ENCODE data around the gene SPINT3. TPM values are rescaled to one million over a fixed set of nuclear protein-coding genes. Genes with fewer than 3 reads are reported as not detected.
"Not testable (repeated sequence)": the region's sequence is repeated elsewhere in the genome, so short reads cannot be mapped to it uniquely, and the experiment has no call there.

SPINT3 gene
- total RNA-seq, 4 donors from 2014 or later = not detected

GRCh38 chr20:45487231-45487635 lies 28.2 kb downstream of the SPINT3 start:
- H3K4me1 ChIP-seq = no peaks in the 10 kb centered on the region
- WGBS, 2 donors (ENCODE audit: low coverage in 1 of 2) = 4 to 5% methylated on average over 4 to 8 of the region's 20 CpGs
- TF ChIP-seq POLR2AphosphoS5 (IDR thresholded peaks at IDR 0.05) (no peak), EP300 (IDR thresholded peaks at IDR 0.05) (no peak), CTCF (IDR thresholded peaks at IDR 0.05) (no peak), POLR2A (IDR thresholded peaks at IDR 0.05) (no peak)
- H3K4me3 ChIP-seq = no peak overlapping the region
- no peak overlapping the region for H3K27ac ChIP-seq
- H3K9me3 ChIP-seq = no peaks in the 10 kb centered on the region
- H3K36me3 ChIP-seq = no peaks in the 10 kb centered on the region
- no peak for ATAC-seq
- H3K27me3 ChIP-seq = peaks cover 42% of the 10 kb centered on the region

DNA sequence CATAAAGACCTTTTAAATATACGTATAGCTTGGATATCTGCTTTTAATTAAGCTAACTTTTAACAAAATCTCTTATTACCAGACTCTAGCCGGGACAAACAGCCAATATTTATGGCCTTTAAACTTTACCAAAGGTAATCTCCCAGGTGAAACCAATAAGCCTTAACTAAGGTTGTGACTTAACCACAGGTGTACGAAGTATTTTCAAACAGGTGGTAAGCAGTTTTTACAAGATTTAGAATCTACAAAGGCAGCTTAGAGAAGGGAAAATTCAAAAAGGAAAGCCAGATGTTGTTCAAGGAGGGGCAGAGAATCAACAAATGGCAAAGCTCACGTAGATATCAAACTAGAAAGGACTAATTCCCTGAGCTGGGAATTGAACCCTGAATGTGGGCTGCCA lies 30.0 kb downstream of the SPINT3 start:
- Histone ChIP-seq H3K4me1 (no peaks in the 10 kb centered on the region), H3K27me3 (peaks cover 59% of the 10 kb centered on the region), H3K4me3 (no peak overlapping the region), H3K36me3 (no peaks in the 10 kb centered on the region), H3K9me3 (no peaks in the 10 kb centered on the region), H3K27ac (no peak overlapping the region)
- no peak for ATAC-seq
- WGBS, 2 donors (ENCODE audit: low coverage in 1 of 2) = 63 to 78% methylated on average over 4 of the region's 4 CpGs
- TF ChIP-seq POLR2A (IDR thresholded peaks at IDR 0.05) (no peak), CTCF (IDR thresholded peaks at IDR 0.05) (no peak), EP300 (IDR thresholded peaks at IDR 0.05) (no peak)

DNA sequence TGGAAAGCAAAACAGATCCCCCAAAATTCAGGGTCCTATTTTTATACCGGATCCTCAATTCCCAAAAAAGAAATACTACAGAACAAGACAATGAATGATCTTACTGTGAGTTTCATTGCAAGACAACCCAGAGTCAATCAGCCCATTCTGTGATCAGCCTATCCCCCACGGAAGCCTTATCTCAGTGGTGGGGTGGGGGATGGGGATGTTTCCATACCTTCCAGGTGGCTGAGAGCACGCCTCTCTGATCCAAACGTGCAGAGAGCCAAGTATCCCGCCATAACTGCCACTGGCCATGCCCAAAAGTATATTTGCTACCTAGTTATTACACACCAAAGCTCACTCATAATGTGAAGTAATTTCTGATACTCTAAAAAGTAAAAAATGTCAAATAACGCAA lies 30.7 kb downstream of the SPINT3 start:
- WGBS, 2 donors (ENCODE audit: low coverage in 1 of 2) = 28 to 80% methylated on average over 2 to 6 of the region's 6 CpGs
- peaks cover 66% of the 10 kb centered on the region for H3K27me3 ChIP-seq
- H3K4me3 ChIP-seq = no peak overlapping the region
- no peak for ATAC-seq
- H3K36me3 ChIP-seq = no peaks in the 10 kb centered on the region
- H3K9me3 ChIP-seq = no peaks in the 10 kb centered on the region
- no peak overlapping the region for H3K27ac ChIP-seq
- H3K4me1 ChIP-seq = no peaks in the 10 kb centered on the region
- no peak for TF ChIP-seq POLR2AphosphoS5 (IDR thresholded peaks at IDR 0.05)
- no peak for TF ChIP-seq EP300 (IDR thresholded peaks at IDR 0.05)
- no peak for TF ChIP-seq POLR2A (IDR thresholded peaks at IDR 0.05)

DNA sequence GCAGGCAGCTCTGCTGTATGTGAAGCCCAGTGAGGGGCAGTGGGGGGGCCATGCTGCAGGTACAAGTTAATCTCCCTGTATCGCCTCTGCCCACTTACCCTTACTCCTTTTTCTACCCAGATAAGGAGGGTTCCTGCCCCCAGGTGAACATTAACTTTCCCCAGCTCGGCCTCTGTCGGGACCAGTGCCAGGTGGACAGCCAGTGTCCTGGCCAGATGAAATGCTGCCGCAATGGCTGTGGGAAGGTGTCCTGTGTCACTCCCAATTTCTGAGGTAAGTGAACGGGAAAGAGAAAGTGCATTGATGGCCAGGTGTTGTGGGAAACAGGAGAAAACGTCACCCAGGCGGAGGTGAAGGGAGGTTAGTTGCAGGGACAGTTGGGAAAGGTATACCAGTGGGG lies 35.6 kb downstream of the SPINT3 start:
- no peak for ATAC-seq
- 79 to 92% methylated on average over 4 of the region's 7 CpGs for WGBS, 2 donors (ENCODE audit: low coverage in 1 of 2)
- H3K4me3 ChIP-seq = no peak overlapping the region
- H3K27me3 ChIP-seq = peaks cover 70% of the 10 kb centered on the region
- H3K9me3 ChIP-seq = peaks cover 0 to 10% (median 0%) of the 10 kb centered on the region in 3 donors
- H3K36me3 ChIP-seq = no peaks in the 10 kb centered on the region
- TF ChIP-seq POLR2A (IDR thresholded peaks at IDR 0.05) = no peak
- TF ChIP-seq POLR2AphosphoS5 (IDR thresholded peaks at IDR 0.05) = no peak
- TF ChIP-seq CTCF (IDR thresholded peaks at IDR 0.05) = no peak
- no peak for TF ChIP-seq EP300 (IDR thresholded peaks at IDR 0.05)
- no peak overlapping the region for H3K27ac ChIP-seq
- no peaks in the 10 kb centered on the region for H3K4me1 ChIP-seq

DNA sequence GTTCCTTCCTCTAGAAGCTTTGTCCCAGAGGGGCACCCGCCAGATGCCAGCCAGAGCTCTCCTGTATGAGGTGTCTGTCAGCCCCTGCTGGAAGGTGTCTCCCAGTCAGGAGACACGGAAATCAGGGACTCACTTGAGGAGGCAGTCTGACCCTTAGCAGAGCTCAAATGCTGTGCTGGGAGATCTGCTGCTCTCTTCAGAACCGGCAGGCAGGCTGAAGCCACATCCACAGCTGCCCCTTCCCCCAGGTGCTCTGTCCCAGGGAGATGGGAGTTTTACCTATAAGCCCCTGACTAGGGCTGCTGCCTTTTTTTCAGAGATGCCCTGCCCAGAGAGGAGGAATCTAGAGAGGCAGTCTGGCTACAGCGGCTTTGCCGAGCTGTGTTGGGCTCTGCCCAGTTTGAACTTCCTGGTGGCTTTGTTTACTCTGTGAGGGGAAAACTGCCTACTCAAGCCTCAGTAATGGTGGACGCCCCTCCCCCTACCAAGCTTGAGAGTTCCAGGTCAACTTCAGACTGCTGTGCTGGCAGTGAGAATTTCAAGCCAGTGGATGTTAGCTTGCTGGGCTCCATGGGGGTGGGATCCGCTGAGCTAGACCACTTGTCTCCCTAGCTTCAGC lies 37.8 kb downstream of the SPINT3 start:
- not testable (repeated sequence) for ATAC-seq, H3K4me1 ChIP-seq, H3K27ac ChIP-seq, H3K4me3 ChIP-seq, H3K36me3 ChIP-seq
- WGBS, 2 donors (ENCODE audit: low coverage in 1 of 2) = 100% methylated on average over 3 of the region's 7 CpGs; no CpG with 5 or more reads in 1 of the 2 donors
- H3K9me3 ChIP-seq = peaks cover 0 to 10% (median 0%) of the 10 kb centered on the region in 3 donors
- peaks cover 63% of the 10 kb centered on the region for H3K27me3 ChIP-seq

DNA sequence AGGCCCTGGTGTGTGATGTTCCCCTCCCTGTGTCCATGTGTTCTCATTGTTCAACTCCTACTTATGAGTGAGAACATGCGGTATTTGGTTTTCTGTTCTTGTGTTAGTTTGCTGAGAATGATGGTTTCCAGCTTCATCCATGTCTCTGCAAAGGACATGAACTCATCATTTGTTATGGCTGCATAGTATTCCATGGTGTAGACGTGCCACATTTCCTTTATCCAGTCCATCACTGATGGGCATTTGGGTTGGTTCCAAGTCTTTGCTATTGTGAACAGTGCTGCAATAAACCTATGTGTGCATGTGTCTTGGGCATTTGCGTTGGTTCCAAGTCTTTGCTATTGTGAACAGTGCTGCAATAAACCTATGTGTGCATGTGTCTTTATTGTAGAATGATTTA lies 43.1 kb downstream of the SPINT3 start:
- H3K27ac ChIP-seq, ATAC-seq, H3K4me3 ChIP-seq, H3K9me3 ChIP-seq, H3K36me3 ChIP-seq: not testable (repeated sequence)
- Histone ChIP-seq H3K4me1 (peaks cover 0 to 27% (median 14%) of the 10 kb centered on the region in 3 donors), H3K27me3 (peaks cover 52% of the 10 kb centered on the region)
- WGBS, 2 donors (ENCODE audit: low coverage in 1 of 2) = 92 to 95% methylated on average over 2 to 3 of the region's 3 CpGs
